MM.1S (cell line): Measurements from ENCODE around the gene HHIPL1.

Experiments used
- CTCF ChIP-seq: fragments of 300-600 bp; sonication (generic); IDR thresholded peaks from 2 replicates; pipeline ENCODE4 v1.5.1; 2016; ENCODE audit warnings: antibody characterized with exemption, low read length, mixed read lengths
- EZH2phosphoT487 ChIP-seq: fragments of 300-600 bp; sonication (generic); IDR thresholded peaks from 2 replicates; pipeline ENCODE4 v1.6.1; 2018; ENCODE audit warnings: antibody characterized with exemption, low read length

GRCh38 chr14:99679543-99679942 lies 34.6 kb downstream of the HHIPL1 start:
- TF ChIP-seq EZH2phosphoT487 (no peak), CTCF (no peak)
